Daoy (cell line): ENCODE data around the gene USP12. TPM values are rescaled to one million over a fixed set of nuclear protein-coding genes. Genes with fewer than 3 reads are reported as not detected.
"Not testable (repeated sequence)": the region's sequence is repeated elsewhere in the genome, so short reads cannot be mapped to it uniquely, and the experiment has no call there.

Source experiments
- DNase-seq: peaks from one replicate; pipeline ENCODE4 v3.0.0-alpha.2; 2015; ENCODE audit warnings: low read depth
- total RNA-seq: library from RNA; depleted of rRNA; stranded (reverse); fragments of >200 nt; shearing (Covaris generic); gene quantifications from 2 replicates; pipeline ENCODE4 v1.2.3, GENCODE V29; 2014; rRNA removed

The USP12 gene
- 22.0 and 23.8 TPM in 2 replicates for total RNA-seq

GRCh38 chr13:27171244-27171826 lies at the start of gene USP12:
Gene USP12 (minus strand): TSS chr13:27171811. CDS start chr13:27171639, 172 bp downstream.
- peak; percentile 38 for DNase-seq

- DNase-seq, result no peak
Measured at GRCh38 chr13:27219611-27220010, 48.0 kb upstream of the USP12 start.

GRCh38 chr13:27218861-27219260 lies 47.2 kb upstream of the USP12 start:
- not testable (repeated sequence) for DNase-seq

GRCh38 chr13:27217791-27218190 lies 46.2 kb upstream of the USP12 start:
- DNase-seq, result not testable (repeated sequence)

- not testable (repeated sequence) for DNase-seq
Measured at GRCh38 chr13:27213386-27213785, 41.8 kb upstream of the USP12 start.

- peak; percentile 81 for DNase-seq
Measured at GRCh38 chr13:27211771-27212364, 40.3 kb upstream of the USP12 start.

GRCh38 chr13:27211271-27211670 lies 39.7 kb upstream of the USP12 start:
- no peak for DNase-seq

GRCh38 chr13:27208514-27208913 lies 36.9 kb upstream of the USP12 start:
- DNase-seq, result no peak

- no peak for DNase-seq
Measured at GRCh38 chr13:27203854-27204253, 32.2 kb upstream of the USP12 start.

- no peak for DNase-seq
Measured at GRCh38 chr13:27203186-27203585, 31.6 kb upstream of the USP12 start.

- no peak for DNase-seq
Measured at GRCh38 chr13:27201661-27202060, 30.1 kb upstream of the USP12 start.

GRCh38 chr13:27200413-27201070 lies 28.9 kb upstream of the USP12 start:
- DNase-seq, result peak; percentile 37

- DNase-seq, result no peak
Measured at GRCh38 chr13:27199696-27200095, 28.1 kb upstream of the USP12 start.

- no peak for DNase-seq
Measured at GRCh38 chr13:27199211-27199610, 27.6 kb upstream of the USP12 start.

GRCh38 chr13:27194895-27195764 lies 23.5 kb upstream of the USP12 start:
- DNase-seq, result peak; percentile 89

GRCh38 chr13:27194209-27194608 lies 22.6 kb upstream of the USP12 start:
- peak; percentile 8 for DNase-seq

- DNase-seq, result no peak
Measured at GRCh38 chr13:27193496-27193895, 21.9 kb upstream of the USP12 start.

- no peak for DNase-seq
Measured at GRCh38 chr13:27192973-27193372, 21.4 kb upstream of the USP12 start.

- peak; percentile 59 for DNase-seq
Measured at GRCh38 chr13:27192367-27192766, 20.8 kb upstream of the USP12 start.

GRCh38 chr13:27189192-27189591 lies 17.6 kb upstream of the USP12 start:
- no peak for DNase-seq

- no peak for DNase-seq
Measured at GRCh38 chr13:27188239-27188638, 16.6 kb upstream of the USP12 start.

- DNase-seq, result no peak
Measured at GRCh38 chr13:27186295-27186694, 14.7 kb upstream of the USP12 start.
